HFFc6 (cell line): ENCODE measurements around the gene SEPTIN2. TPM values are rescaled to one million over a fixed set of nuclear protein-coding genes. Genes with fewer than 3 reads are reported as not detected.

Experiments
- DNase-seq: peaks from one replicate; pipeline ENCODE4 v3.0.0-alpha.2; 2018
- H3K27ac Mint-ChIP-seq: 2 replicates; pipeline ENCODE4 v1.8.0; 2020; ENCODE audit warnings: mild to moderate bottlenecking, mixed read lengths
- H3K27me3 Mint-ChIP-seq: 2 replicates; pipeline ENCODE4 v1.8.0; 2021; ENCODE audit warnings: mild to moderate bottlenecking, moderate library complexity, mixed read lengths; ENCODE audit not compliant: insufficient read depth
- H3K36me3 Mint-ChIP-seq: 2 replicates; pipeline ENCODE4 v1.8.0; 2021; ENCODE audit warnings: low read depth, mixed read lengths
- H3K4me1 Mint-ChIP-seq: 2 replicates; pipeline ENCODE4 v1.8.0; 2020; ENCODE audit warnings: low read depth, mixed read lengths
- H3K4me3 Mint-ChIP-seq: 2 replicates; pipeline ENCODE4 v1.8.0; 2020; ENCODE audit warnings: mild to moderate bottlenecking, moderate library complexity, mixed read lengths
- H3K9me3 Mint-ChIP-seq: 2 replicates; pipeline ENCODE4 v1.8.0; 2020; ENCODE audit warnings: mild to moderate bottlenecking, mixed read lengths
- total RNA-seq, 6 experiments: library from RNA; stranded (reverse); fragmentation: NEBNext Ultra II Directional; extraction: Animal tissue kit (Norgen Biotek cat#: 25700); gene quantifications; 2 replicates in 1 of 6; 3 replicates in 5 of 6; pipeline ENCODE4 v1.2.3, GENCODE V29; 2021
- TF ChIP-seq, protein P1 (sequence below): fragments of 200-600 bp; sonication (generic); IDR thresholded peaks from 2 replicates; pipeline ENCODE4 v1.5.0; 2021; ENCODE audit warnings: antibody characterized with exemption, mild to moderate bottlenecking

The SEPTIN2 gene
- total RNA-seq, 6 experiments from 2014 or later, result 399 to 468 (median 441) TPM

DNA sequence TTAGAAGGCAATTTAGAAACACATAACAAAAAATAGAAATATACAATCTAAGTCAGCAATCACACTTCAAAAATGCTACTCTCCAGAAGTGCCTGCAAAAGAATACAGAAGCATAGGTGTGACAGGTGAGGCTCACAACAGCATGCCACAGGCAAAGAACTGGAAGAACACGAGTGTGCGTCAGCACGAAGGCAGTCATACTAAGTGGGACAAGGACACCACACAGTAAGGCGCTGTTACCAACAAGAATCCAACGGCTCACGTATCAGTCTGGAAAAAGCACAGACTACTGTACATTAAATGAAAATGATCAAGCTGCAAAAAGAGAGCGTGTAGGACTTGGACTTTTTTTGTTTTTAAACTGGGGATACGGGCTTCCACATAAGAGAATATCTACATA is 19.0 kb upstream of the SEPTIN2 start:
- Mint-ChIP-seq H3K4me3 (no peak overlapping the region), H3K27me3 (no peaks in the 10 kb centered on the region; the same call in 1 of the 2 replicates), H3K27ac (0 out of 2 replicates have a peak overlapping the region, but pooled peaks have one; percentile 12), H3K4me1 (peaks cover 48% of the 10 kb centered on the region; the same call in 1 of the 2 replicates), H3K36me3 (peaks cover 19% of the 10 kb centered on the region), H3K9me3 (no peaks in the 10 kb centered on the region)
- TF ChIP-seq, protein P1, sequence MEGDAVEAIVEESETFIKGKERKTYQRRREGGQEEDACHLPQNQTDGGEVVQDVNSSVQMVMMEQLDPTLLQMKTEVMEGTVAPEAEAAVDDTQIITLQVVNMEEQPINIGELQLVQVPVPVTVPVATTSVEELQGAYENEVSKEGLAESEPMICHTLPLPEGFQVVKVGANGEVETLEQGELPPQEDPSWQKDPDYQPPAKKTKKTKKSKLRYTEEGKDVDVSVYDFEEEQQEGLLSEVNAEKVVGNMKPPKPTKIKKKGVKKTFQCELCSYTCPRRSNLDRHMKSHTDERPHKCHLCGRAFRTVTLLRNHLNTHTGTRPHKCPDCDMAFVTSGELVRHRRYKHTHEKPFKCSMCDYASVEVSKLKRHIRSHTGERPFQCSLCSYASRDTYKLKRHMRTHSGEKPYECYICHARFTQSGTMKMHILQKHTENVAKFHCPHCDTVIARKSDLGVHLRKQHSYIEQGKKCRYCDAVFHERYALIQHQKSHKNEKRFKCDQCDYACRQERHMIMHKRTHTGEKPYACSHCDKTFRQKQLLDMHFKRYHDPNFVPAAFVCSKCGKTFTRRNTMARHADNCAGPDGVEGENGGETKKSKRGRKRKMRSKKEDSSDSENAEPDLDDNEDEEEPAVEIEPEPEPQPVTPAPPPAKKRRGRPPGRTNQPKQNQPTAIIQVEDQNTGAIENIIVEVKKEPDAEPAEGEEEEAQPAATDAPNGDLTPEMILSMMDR, result no peak
- no peak for DNase-seq

DNA sequence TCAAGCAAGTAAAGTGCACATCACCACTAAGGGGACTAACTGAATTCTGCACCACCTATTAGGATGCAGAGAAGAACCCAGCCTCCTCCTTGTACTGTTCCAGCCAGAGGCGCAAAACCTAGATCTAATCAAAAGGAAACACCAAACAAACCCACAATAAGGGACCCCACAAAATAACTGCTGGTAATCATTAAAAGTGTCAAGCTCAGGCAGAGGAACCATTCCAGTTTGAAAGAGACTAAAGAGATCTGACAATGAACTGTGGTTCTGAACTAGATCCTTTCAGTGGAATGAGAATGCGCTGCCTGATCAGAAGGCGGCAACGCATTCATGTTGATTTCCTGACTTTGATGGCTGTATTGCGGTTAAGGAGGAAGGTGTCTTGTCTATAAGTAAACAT is 17.1 kb upstream of the SEPTIN2 start:
- Mint-ChIP-seq H3K27me3 (no peaks in the 10 kb centered on the region; the same call in 1 of the 2 replicates), H3K36me3 (peaks cover 19% of the 10 kb centered on the region), H3K9me3 (no peaks in the 10 kb centered on the region), H3K4me1 (peaks cover 30% of the 10 kb centered on the region; the same call in 1 of the 2 replicates), H3K4me3 (no peak overlapping the region), H3K27ac (no peak overlapping the region)
- DNase-seq, result no peak
- TF ChIP-seq, protein P1, result no peak

DNA sequence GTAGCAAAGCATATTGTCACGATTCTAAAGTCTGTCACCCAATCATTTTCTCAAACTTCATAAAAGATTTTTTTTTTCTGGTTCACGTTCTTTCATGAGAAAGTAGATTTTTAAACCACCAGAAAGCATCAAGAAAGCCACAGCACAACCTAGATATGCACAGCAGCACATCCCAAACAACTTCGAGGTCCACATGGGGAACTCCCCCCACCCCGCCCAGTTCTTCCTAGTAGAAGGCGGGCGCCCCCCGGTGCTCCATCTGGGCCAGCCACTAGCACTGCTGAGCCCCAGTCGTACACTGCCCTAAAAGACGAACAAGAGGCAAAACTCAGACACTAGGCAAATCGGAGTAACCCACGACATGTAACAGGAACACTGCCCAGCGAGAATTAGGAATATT is 15.7 kb upstream of the SEPTIN2 start:
- Mint-ChIP-seq H3K4me3 (no peak overlapping the region), H3K4me1 (peaks cover 21% of the 10 kb centered on the region; the same call in 1 of the 2 replicates)

DNA sequence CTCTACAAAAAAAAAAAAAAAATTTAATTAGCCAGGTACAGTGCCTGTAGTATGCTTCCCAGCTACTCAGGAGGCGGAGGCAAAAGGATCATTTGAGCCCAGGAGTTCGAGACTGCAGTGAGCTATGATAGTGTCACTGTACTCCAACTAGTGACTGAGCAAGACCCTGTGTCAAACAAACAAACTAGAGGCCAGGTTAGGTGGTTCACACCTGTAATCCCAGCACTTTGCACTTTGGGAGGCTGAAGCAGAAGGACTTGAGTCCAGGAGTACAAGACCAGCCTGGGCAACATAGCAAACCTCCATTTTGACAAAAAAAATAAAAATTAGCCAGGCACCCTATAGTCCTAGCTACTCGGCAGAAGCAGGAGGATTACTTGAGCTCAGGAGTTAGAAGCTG is 13.6 kb upstream of the SEPTIN2 start:
- no peak overlapping the region for H3K27ac Mint-ChIP-seq

More for the DNA sequence above, 15.7 kb upstream of the SEPTIN2 start:
- TF ChIP-seq, protein P1, result no peak
- no peaks in the 10 kb centered on the region for H3K9me3 Mint-ChIP-seq
- peaks cover 19% of the 10 kb centered on the region for H3K36me3 Mint-ChIP-seq
- no peak for DNase-seq
- no peaks in the 10 kb centered on the region; the same call in 1 of the 2 replicates for H3K27me3 Mint-ChIP-seq
- no peak overlapping the region for H3K27ac Mint-ChIP-seq

DNA sequence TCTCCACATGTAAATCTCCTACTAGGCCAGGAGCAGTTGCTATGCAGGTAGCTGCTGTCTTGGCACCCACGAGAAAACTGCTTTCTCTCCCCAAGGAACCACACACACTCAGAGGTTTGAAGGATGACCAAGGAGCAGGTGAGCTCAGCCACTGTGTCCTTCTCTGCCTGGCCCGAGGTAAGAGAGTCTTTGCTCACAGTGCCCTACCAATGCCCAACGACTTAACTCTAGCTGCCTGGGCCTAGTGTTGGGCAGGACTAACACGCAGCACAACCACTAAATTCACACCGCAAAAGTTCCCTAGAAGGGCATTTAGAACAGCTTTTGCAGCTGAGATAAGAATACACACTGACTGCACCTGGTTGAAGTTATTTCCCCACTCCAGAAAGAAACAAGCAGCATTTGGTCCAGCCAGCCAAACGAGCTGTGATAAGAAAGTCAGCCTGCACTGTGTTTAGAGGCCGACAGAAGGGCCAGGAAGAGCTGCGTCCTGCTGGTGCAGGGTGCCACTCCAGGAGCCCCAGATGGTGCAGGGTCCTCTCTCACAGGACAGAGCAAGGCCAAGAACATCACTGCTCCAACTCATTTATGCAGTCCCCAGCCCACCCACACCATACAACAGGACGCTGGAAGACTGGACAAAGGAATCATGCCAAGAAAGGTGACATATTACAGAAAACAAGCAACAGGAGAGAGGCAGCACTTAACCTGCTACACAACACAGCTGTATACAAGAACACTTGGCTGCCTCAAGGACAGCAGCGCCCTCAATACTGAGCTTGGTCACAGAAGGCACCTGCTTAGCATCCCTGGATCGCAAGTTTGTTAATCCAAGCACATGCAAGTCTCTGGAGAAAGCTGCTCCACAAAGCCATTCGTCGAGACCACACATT is 12.7 kb upstream of the SEPTIN2 start:
- H3K27ac Mint-ChIP-seq, result peak overlapping the region; percentile 65

More for the DNA sequence above, 13.6 kb upstream of the SEPTIN2 start:
- TF ChIP-seq, protein P1, result no peak
- no peaks in the 10 kb centered on the region for H3K9me3 Mint-ChIP-seq
- no peak overlapping the region for H3K4me3 Mint-ChIP-seq
- no peaks in the 10 kb centered on the region; the same call in 1 of the 2 replicates for H3K27me3 Mint-ChIP-seq
- no peak for DNase-seq
- H3K4me1 Mint-ChIP-seq, result peaks cover 11% of the 10 kb centered on the region; the same call in 1 of the 2 replicates
- peaks cover 13% of the 10 kb centered on the region for H3K36me3 Mint-ChIP-seq

More for the DNA sequence above, 12.7 kb upstream of the SEPTIN2 start:
- Mint-ChIP-seq H3K36me3 (peaks cover 6% of the 10 kb centered on the region; the same call in 1 of the 2 replicates), H3K27me3 (no peaks in the 10 kb centered on the region; the same call in 1 of the 2 replicates), H3K4me3 (no peak overlapping the region), H3K9me3 (no peaks in the 10 kb centered on the region), H3K4me1 (peaks cover 11% of the 10 kb centered on the region)
- no peak for DNase-seq
- TF ChIP-seq, protein P1, result no peak
